GM12878 (cell line): Measurements from ENCODE around the gene UST. TPM values are rescaled to one million over a fixed set of nuclear protein-coding genes. Genes with fewer than 3 reads are reported as not detected.

Experiments used
- ATAC-seq: fragments of 200-7000 bp; cut with Tn5 transposase; 3 replicates; pipeline ENCODE4 v1.9.1; 2020; ENCODE audit warnings: mild to moderate bottlenecking, moderate library complexity
- BruUV-seq: library from RNA; stranded (reverse); fragments of 400-500 nt; replicated peaks from 2 replicates; lab custom pipeline; 2021; lab: Mats Ljungman, UMichigan
- CTCF ChIA-PET: fragments of 300-600 bp; sonication (Branson Sonifier 250); formaldehyde crosslinking; extraction: SDS; loops from one replicate; lab custom pipeline; 2021; ENCODE audit warnings: inconsistent platforms; lab: Yijun Ruan, JAX
- POLR2A ChIA-PET: fragments of 350-600 bp; formaldehyde crosslinking; extraction: SDS; loops from one replicate; lab custom pipeline; 2021; ENCODE audit warnings: inconsistent platforms; lab: Charles Lee
- RAD21 ChIA-PET: fragments of 300-600 bp; sonication (Branson Sonifier 250); formaldehyde crosslinking; loops from one replicate; lab custom pipeline; 2023; ENCODE audit warnings: antibody characterized with exemption; ENCODE audit not compliant: unreplicated experiment; lab: Charles Lee
- SMC1A ChIA-PET: fragments of 300-600 bp; sonication (Branson Sonifier 250); formaldehyde crosslinking; loops from one replicate; lab custom pipeline; 2023; ENCODE audit not compliant: unreplicated experiment, uncharacterized antibody; lab: Charles Lee
- DNase-seq: peaks from one replicate; pipeline ENCODE4 v3.0.0-alpha.2; 2011; ENCODE audit warnings: low read depth, low spot score
- FAIRE-seq: peaks from 3 replicates; lab custom pipeline; 2011; peaks lifted over from hg19 to GRCh38; lab: Jason Lieb, UNC
- H2AFZ ChIP-seq: 2 replicates; pipeline ENCODE4 v1.6.0; 2011; ENCODE audit warnings: low read depth, low read length, control low read depth; ENCODE audit not compliant: control insufficient read depth
- H3K27ac ChIP-seq: 2 replicates; pipeline ENCODE4 v1.5.1; 2011; ENCODE audit warnings: control low read depth; ENCODE audit not compliant: control insufficient read depth, insufficient read depth
- H3K27me3 ChIP-seq, 2 experiments: replicated peaks in 1 of 2; 2 replicates each; pipeline versions ENCODE4 v1.6.0 to v1.6.1; 2011; ENCODE audit warnings: low read length in 1 of 2; ENCODE audit not compliant: control insufficient read depth in 2 of 2, insufficient read depth in 2 of 2
- H3K36me3 ChIP-seq, 2 experiments: 2 replicates each; pipeline ENCODE4 v1.5.1; 2011; ENCODE audit warnings: low read length in 1 of 2; ENCODE audit not compliant: control insufficient read depth in 2 of 2, insufficient read depth in 2 of 2
- H3K4me1 ChIP-seq: 2 replicates; pipeline ENCODE4 v1.6.1; 2011; ENCODE audit warnings: mild to moderate bottlenecking, low read length, moderate library complexity, mixed read lengths; ENCODE audit not compliant: control insufficient read depth, insufficient read depth
- H3K4me2 ChIP-seq: 2 replicates; pipeline ENCODE4 v1.6.0; 2011; ENCODE audit warnings: control low read depth; ENCODE audit not compliant: control insufficient read depth, insufficient read depth
- H3K4me3 ChIP-seq: fragments of 200-600 bp; sonication (generic); 2 replicates; pipeline ENCODE4 v1.5.1; 2016
- H3K79me2 ChIP-seq: 2 replicates; pipeline ENCODE4 v1.6.0; 2011; ENCODE audit warnings: low read length; ENCODE audit not compliant: control insufficient read depth, insufficient read depth
- H3K9ac ChIP-seq: 2 replicates; pipeline ENCODE4 v1.8.0; 2011; ENCODE audit warnings: low read length, control low read depth, mixed read lengths; ENCODE audit not compliant: control insufficient read depth, insufficient read depth
- H3K9me3 ChIP-seq: replicated peaks from 3 replicates; pipeline ENCODE4 v1.5.1; 2011; ENCODE audit warnings: mild to moderate bottlenecking, low read length; ENCODE audit not compliant: control insufficient read depth, insufficient read depth
- H4K20me1 ChIP-seq: 2 replicates; pipeline ENCODE4 v1.6.0; 2011; ENCODE audit not compliant: control insufficient read depth, insufficient read depth
- BCLAF1 ChIP-seq: fragments of 450-650 bp; IDR thresholded peaks from 2 replicates; pipeline ENCODE4 v1.6.1; 2017; ENCODE audit warnings: antibody characterized with exemption, mild to moderate bottlenecking, moderate library complexity
- CEBPZ ChIP-seq: fragments of 150-350 bp; IDR thresholded peaks from 2 replicates; pipeline ENCODE4 v1.6.1; 2016; ENCODE audit warnings: low read depth, low read length
- GABPA ChIP-seq: IDR thresholded peaks from 2 replicates; pipeline ENCODE4 v1.6.1; 2014; ENCODE audit warnings: antibody characterized with exemption, low read depth, mild to moderate bottlenecking, inconsistent platforms
- IRF4 ChIP-seq: IDR thresholded peaks from 2 replicates; pipeline ENCODE4 v1.6.1; 2011; ENCODE audit warnings: low read depth, low read length
- MEF2B ChIP-seq: fragments of 450-650 bp; IDR thresholded peaks from 2 replicates; pipeline ENCODE4 v1.6.1; 2018; ENCODE audit warnings: mild to moderate bottlenecking, moderate library complexity; ENCODE audit not compliant: partially characterized antibody, poor library complexity, severe bottlenecking
- PML ChIP-seq: IDR thresholded peaks from 2 replicates; pipeline ENCODE4 v1.6.1; 2012; ENCODE audit warnings: low read length, inconsistent platforms
- POLR2AphosphoS5 ChIP-seq: IDR thresholded peaks from 2 replicates; pipeline ENCODE4 v1.6.1; 2011; ENCODE audit warnings: mild to moderate bottlenecking, low read length, inconsistent platforms
- RBBP5 ChIP-seq: fragments of 200-600 bp; sonication (generic); conservative IDR thresholded peaks from 2 replicates; pipeline ENCODE4 v1.6.1; 2016
- RELB ChIP-seq: fragments of 450-650 bp; IDR thresholded peaks from 2 replicates; pipeline ENCODE4 v1.6.1; 2017; ENCODE audit warnings: low read depth, mild to moderate bottlenecking, moderate library complexity
- SKIL ChIP-seq: fragments of 450-650 bp; IDR thresholded peaks from 2 replicates; pipeline ENCODE4 v1.6.1; 2017; ENCODE audit warnings: mild to moderate bottlenecking, low read depth, inconsistent platforms; ENCODE audit not compliant: poor library complexity, severe bottlenecking
- STAT1 ChIP-seq: fragments of 450-650 bp; conservative IDR thresholded peaks from 2 replicates; pipeline ENCODE4 v1.6.1; 2014; ENCODE audit warnings: antibody characterized with exemption, mild to moderate bottlenecking
- WGBS: methylation state at CpG from one replicate; pipeline ENCODE4 v1.1.6; 2016; ENCODE audit warnings: low lambda C conversion rate; ENCODE audit not compliant: insufficient replicate concordance, insufficient coverage; ENCODE audit errors: missing lambda C conversion rate; 5-methylcytosine and 5-hydroxymethylcytosine counted together
- in situ Hi-C: fragments of 300-500 bp; cut with MboI; formaldehyde crosslinking; loops from 9 replicates; pipeline ENCODE4 v1.14.3; 2018; ENCODE audit warnings: mixed read lengths
- intact Hi-C: fragments of 100-400 bp; cut with micrococcal nuclease; formaldehyde crosslinking; loops from one replicate; pipeline ENCODE4 v1.14.2; 2022; ENCODE audit not compliant: unreplicated experiment
- polyA plus RNA-seq, 11 experiments: library from polyadenylated mRNA; depleted of rRNA in 4 of 11; unstranded in 6 of 11; stranded (reverse) in 5 of 11; fragments of >200 nt; fragmentation: Nextera tagmentation in 4 of 11; fragmentation: Illumina TruSeq in 1 of 11; extraction: Ambion mirVana in 4 of 11; extraction: Trizol in 1 of 11; gene quantifications; 1 replicate in 1 of 11; 2 replicates in 10 of 11; pipeline versions ENCODE4 v1.2.1 to v1.2.3, GENCODE V29; 2011 to 2016; ENCODE audit warnings: inconsistent platforms in 2 of 11, missing spikeins in 2 of 11, low read depth in 1 of 11
- total RNA-seq, 4 experiments: library from RNA; depleted of rRNA in 3 of 4; stranded (reverse); fragments of >200 nt in 3 of 4; fragmentation: Illumina TruSeq in 1 of 4; extraction: Trizol in 1 of 4; gene quantifications; 2 replicates each; pipeline versions ENCODE4 v1.2.1 to v1.2.3, GENCODE V29; 2013 to 2021

UST gene
- total and polyA plus RNA-seq, 10 of the 15 experiments (the other 5 are each of a cell fraction or from before 2014, with no cell fraction given): 0.74 to 43.3 (median 2.2) TPM

- ChIA-PET POLR2A (no interaction called here), SMC1A (interaction anchor here (1.5 to 2.3 kb wide), 3 partner anchors 10 to 33 kb away, joined by 4 to 8 read pairs (median 4); no protein-coding TSS in a partner anchor), RAD21 (no interaction called here), CTCF (interaction anchor here (1.7 kb wide), 1 partner anchor 8 kb away, joined by 4 read pairs; no protein-coding TSS in a partner anchor)
- DNase-seq (no peak), FAIRE-seq (no peak), ATAC-seq (no peak)
- Histone ChIP-seq H3K4me1 (no peaks in the 10 kb centered on the region), H3K27ac (no peak overlapping the region), H3K9me3 (peaks cover 5% of the 10 kb centered on the region; the same call in 2 of the 3 replicates), H3K36me3 (no peaks in the 10 kb centered on the region), H3K27me3 (peaks cover 0 to 7% of the 10 kb centered on the region in 2 experiments; a peak in 2 of 4 replicates), H3K9ac (no peak overlapping the region), H3K4me3 (no peak overlapping the region), H3K79me2 (no peaks in the 10 kb centered on the region), H2AFZ (no peak overlapping the region), H4K20me1 (no peaks in the 10 kb centered on the region), H3K4me2 (no peak overlapping the region)
- intact Hi-C loops (no loop called here), in situ Hi-C loops (no loop called here)
- no TSS peak for BruUV-seq
- WGBS: 49% methylated on average over 3 of the region's 3 CpGs
- TF ChIP-seq IRF4 (no peak), PML (no peak), STAT1 (no peak), CEBPZ (no peak), GABPA (no peak), SKIL (no peak), RELB (no peak), RBBP5 (no peak), BCLAF1 (no peak), POLR2AphosphoS5 (no peak), MEF2B (no peak)
These were observed 44.5 kb downstream of the UST start for GRCh38 chr6:148791372-148791771.
